HEK293 (cell line): ENCODE results near the gene SLC37A3.

Experiments
- CTCF ChIA-PET: fragments of 350-600 bp; formaldehyde crosslinking; extraction: SDS; loops from one replicate; lab custom pipeline; 2021; ENCODE audit warnings: antibody characterized with exemption; lab: Yijun Ruan, JAX
- POLR2A ChIA-PET: fragments of 300-600 bp; formaldehyde crosslinking; extraction: SDS; loops from one replicate; lab custom pipeline; 2020; ENCODE audit warnings: antibody characterized with exemption, inconsistent platforms; lab: Yijun Ruan, JAX
- H3K27ac ChIP-seq: fragments of 200-500 bp; sonication (Bioruptor generic); 2 replicates; pipeline ENCODE4 v1.5.1; 2014; ENCODE audit warnings: low read depth, low read length, control low read depth, inconsistent platforms; ENCODE audit errors: extremely low read depth
- H3K36me3 ChIP-seq, 2 experiments: fragments of 200-500 bp in 1 of 2; sonication (Bioruptor generic) in 1 of 2; 1 replicate in 1 of 2; 2 replicates in 1 of 2; pipeline ENCODE4 v1.5.1; 2014 to 2017; ENCODE audit warnings: inconsistent platforms in 2 of 2, low read length in 2 of 2; ENCODE audit not compliant: control insufficient read depth in 2 of 2, insufficient read depth in 1 of 2
- H3K4me1 ChIP-seq: fragments of 200-500 bp; sonication (Bioruptor generic); 2 replicates; pipeline ENCODE4 v1.5.1; 2014; ENCODE audit warnings: mild to moderate bottlenecking, low read length, inconsistent platforms; ENCODE audit not compliant: control insufficient read depth, insufficient read depth
- H3K4me3 ChIP-seq: 2 replicates; pipeline ENCODE4 v1.5.1; 2011; ENCODE audit warnings: low read depth, mild to moderate bottlenecking, control low read depth, low read length, moderate library complexity
- H3K9me3 ChIP-seq: fragments of 200-500 bp; sonication (Bioruptor generic); 2 replicates; pipeline ENCODE4 v1.5.1; 2014; ENCODE audit warnings: low read depth, low read length, inconsistent platforms; ENCODE audit not compliant: control insufficient read depth, insufficient read depth
- OSR2 ChIP-seq: fragments of 450-650 bp; formaldehyde crosslinking; IDR thresholded peaks from 2 replicates; pipeline ENCODE4 v1.5.1; 2016; ENCODE audit warnings: missing biosample characterization, missing genetic modification characterization
- OVOL3 ChIP-seq: fragments of 450-650 bp; formaldehyde crosslinking; IDR thresholded peaks from 2 replicates; pipeline ENCODE4 v1.5.1; 2016; ENCODE audit warnings: missing biosample characterization, missing genetic modification characterization
- PRDM2 ChIP-seq: fragments of 450-650 bp; formaldehyde crosslinking; IDR thresholded peaks from 2 replicates; pipeline ENCODE4 v1.5.1; 2016; ENCODE audit warnings: missing biosample characterization, missing genetic modification characterization, borderline replicate concordance
- SETDB1 ChIP-seq: IDR thresholded peaks from one replicate; pipeline ENCODE4 v1.6.1; 2017; ENCODE audit warnings: mild to moderate bottlenecking, low read length, moderate library complexity, mixed read lengths; ENCODE audit not compliant: insufficient read length
- WT1 ChIP-seq: fragments of 450-650 bp; formaldehyde crosslinking; IDR thresholded peaks from 2 replicates; pipeline ENCODE4 v1.5.1; 2016; ENCODE audit warnings: missing biosample characterization, missing genetic modification characterization
- YY2 ChIP-seq: fragments of 450-650 bp; formaldehyde crosslinking; IDR thresholded peaks from 2 replicates; pipeline ENCODE4 v1.5.1; 2016; ENCODE audit warnings: missing biosample characterization, missing genetic modification characterization
- ZBTB48 ChIP-seq: fragments of 450-650 bp; formaldehyde crosslinking; IDR thresholded peaks from 2 replicates; pipeline ENCODE4 v1.5.1; 2016; ENCODE audit warnings: missing biosample characterization, missing genetic modification characterization
- ZNF274 ChIP-seq, 2 experiments: fragments of 200-500 bp in 1 of 2; fragments of 450-650 bp in 1 of 2; sonication (Bioruptor generic) in 1 of 2; formaldehyde crosslinking in 1 of 2; IDR thresholded peaks; 2 replicates each; pipeline versions ENCODE4 v1.5.1 to v1.6.1; 2014 to 2016; ENCODE audit warnings: borderline replicate concordance in 1 of 2, inconsistent platforms in 1 of 2, low read length in 1 of 2, missing biosample characterization in 1 of 2, missing genetic modification characterization in 1 of 2
- ZNF366 ChIP-seq: fragments of 450-650 bp; formaldehyde crosslinking; conservative IDR thresholded peaks from 2 replicates; pipeline ENCODE4 v1.5.1; 2016; ENCODE audit warnings: missing biosample characterization, missing genetic modification characterization
- ZNF391 ChIP-seq: fragments of 450-650 bp; formaldehyde crosslinking; IDR thresholded peaks from 2 replicates; pipeline ENCODE4 v1.5.1; 2016; ENCODE audit warnings: low read depth, missing biosample characterization, missing genetic modification characterization, borderline replicate concordance
- ZNF560 ChIP-seq: fragments of 450-650 bp; formaldehyde crosslinking; IDR thresholded peaks from 2 replicates; pipeline ENCODE4 v1.5.1; 2017; ENCODE audit warnings: missing biosample characterization, missing genetic modification characterization, borderline replicate concordance
- ZNF654 ChIP-seq: fragments of 450-650 bp; formaldehyde crosslinking; IDR thresholded peaks from 2 replicates; pipeline ENCODE4 v1.5.1; 2016; ENCODE audit warnings: low read depth, missing biosample characterization, missing genetic modification characterization
- ZNF658 ChIP-seq: fragments of 450-650 bp; formaldehyde crosslinking; IDR thresholded peaks from 2 replicates; pipeline ENCODE4; 2016; ENCODE audit warnings: missing biosample characterization, missing genetic modification characterization

Gene SLC37A3

GRCh38 chr7:140347218-140347617, 51.1 kb downstream of the SLC37A3 start (continued):
- no peak for TF ChIP-seq ZNF366 (tag by site-specific recombination)
- TF ChIP-seq SETDB1: no peak
- TF ChIP-seq ZNF274 (IDR thresholded peaks at IDR 0.05; ENCODE audit: low read length): no peak
- no peak for TF ChIP-seq ZNF274 (tag by site-specific recombination; IDR thresholded peaks at IDR 0.05; ENCODE audit: borderline replicate concordance)

- no peak overlapping the region for H3K27ac ChIP-seq
- CTCF ChIA-PET: interaction anchor here (0.7 kb wide), 1 partner anchor 284 kb away, joined by 3 read pairs; no protein-coding TSS in a partner anchor
- no peaks in the 10 kb centered on the region for H3K9me3 ChIP-seq
- TF ChIP-seq OSR2 (no peak), WT1 (tag by site-specific recombination) (0 out of 2 replicates have a peak, but pooled peaks have one; percentile 35), ZNF560 (tag by site-specific recombination) (no peak), ZBTB48 (tag by site-specific recombination) (no peak), ZNF658 (tag by site-specific recombination) (no peak), ZNF391 (no peak), YY2 (no peak)
- peaks cover 3 to 92% of the 10 kb centered on the region in 2 experiments; a peak in 2 of 3 replicates for H3K36me3 ChIP-seq
- H3K4me1 ChIP-seq: no peaks in the 10 kb centered on the region
- POLR2A ChIA-PET: interaction anchor here (0.6 kb wide), 1 partner anchor 479 kb away, joined by 3 read pairs; no protein-coding TSS in a partner anchor
- H3K4me3 ChIP-seq: no peak overlapping the region
These were observed 52.9 kb downstream of the SLC37A3 start for GRCh38 chr7:140345426-140345825.

GRCh38 chr7:140342727-140343514, 55.4 kb downstream of the SLC37A3 start:
- no peaks in the 10 kb centered on the region for H3K4me1 ChIP-seq
- H3K27ac ChIP-seq: no peak overlapping the region
- ChIA-PET POLR2A (no interaction called here), CTCF (interaction anchor here (0.6 to 1.2 kb wide), 11 partner anchors 9 to 695 kb away, joined by 3 to 5 read pairs (median 3); no protein-coding TSS in a partner anchor)
- no peak overlapping the region for H3K4me3 ChIP-seq
- TF ChIP-seq PRDM2 (tag by site-specific recombination): no peak
- TF ChIP-seq ZNF654 (tag by site-specific recombination): peak; percentile 32
- no peak for TF ChIP-seq OVOL3 (tag by site-specific recombination)
- no peaks in the 10 kb centered on the region for H3K9me3 ChIP-seq
- H3K36me3 ChIP-seq: peaks cover 3 to 77% of the 10 kb centered on the region in 2 experiments; a peak in 2 of 3 replicates
